B cell (primary cell): ENCODE results near the gene RUVBL1. TPM values are rescaled to one million over a fixed set of nuclear protein-coding genes. Genes with fewer than 3 reads are reported as not detected.

Experiments used
- ATAC-seq: fragments of 200-7000 bp; cut with Tn5 transposase; one replicate; pipeline ENCODE4 v1.10.0; 2021; ENCODE audit warnings: low read depth, mild to moderate bottlenecking, moderate number of reproducible peaks, moderate library complexity
- CTCF ChIA-PET: fragments of 350-600 bp; sonication (Branson Sonifier 250); formaldehyde crosslinking; loops from one replicate; lab custom pipeline; 2021; ENCODE audit warnings: antibody characterized with exemption, inconsistent platforms; lab: Charles Lee
- POLR2A ChIA-PET: fragments of 350-600 bp; sonication (Branson Sonifier 250); formaldehyde crosslinking; loops from one replicate; lab custom pipeline; 2021; ENCODE audit warnings: antibody characterized with exemption; lab: Charles Lee
- DNase-seq: peaks from one replicate; pipeline ENCODE4 v3.0.0; 2013
- H2AFZ ChIP-seq: 2 replicates; pipeline ENCODE4 v1.6.1; 2012; ENCODE audit warnings: mild to moderate bottlenecking, low read depth, low read length; ENCODE audit not compliant: insufficient read depth, poor library complexity, severe bottlenecking
- H3K27ac ChIP-seq, 2 donors: 1 replicate in 1 of 2; 2 replicates in 1 of 2; pipeline ENCODE4 v1.5.1; 2012 to 2013; ENCODE audit warnings: low read length in 2 of 2, mild to moderate bottlenecking in 2 of 2, moderate library complexity in 1 of 2
- H3K27me3 ChIP-seq, 4 experiments: fragments of 200-600 bp in 1 of 4; sonication (generic) in 1 of 4; replicated peaks in 1 of 4; 1 replicate in 2 of 4; 2 replicates in 2 of 4; pipeline versions ENCODE4 v1.6.1 to v1.7.0; 2013 to 2016; ENCODE audit warnings: low read length in 3 of 4, mild to moderate bottlenecking in 2 of 4, mixed read lengths in 1 of 4, moderate library complexity in 1 of 4; ENCODE audit not compliant: insufficient read depth in 4 of 4, control insufficient read depth in 3 of 4; ENCODE audit errors: control extremely low read depth in 1 of 4
- H3K36me3 ChIP-seq, 2 experiments: replicated peaks in 1 of 2; 1 replicate in 1 of 2; 2 replicates in 1 of 2; pipeline versions ENCODE4 v1.6.1 to v1.7.1; 2013; ENCODE audit warnings: low read length in 1 of 2; ENCODE audit not compliant: insufficient read depth in 2 of 2, control insufficient read depth in 1 of 2; ENCODE audit errors: control extremely low read depth in 1 of 2, extremely low read depth in 1 of 2
- H3K4me1 ChIP-seq, 2 donors: fragments of 200-600 bp in 1 of 2; sonication (generic) in 1 of 2; 1 replicate in 1 of 2; 2 replicates in 1 of 2; pipeline versions ENCODE4 v1.5.1 to v1.6.1; 2013 to 2017; ENCODE audit warnings: low read length in 2 of 2; ENCODE audit not compliant: control insufficient read depth in 2 of 2, insufficient read depth in 2 of 2
- H3K4me2 ChIP-seq: replicated peaks from 2 replicates; pipeline ENCODE3; 2012; ENCODE audit warnings: mild to moderate bottlenecking, low read depth, low read length; ENCODE audit not compliant: poor library complexity, severe bottlenecking
- H3K4me3 ChIP-seq, 5 experiments: fragments of 200-600 bp in 1 of 5; sonication (generic) in 1 of 5; 1 replicate in 3 of 5; 2 replicates in 2 of 5; pipeline versions ENCODE4 v1.5.1 to v1.7.0; 2011 to 2016; ENCODE audit warnings: low read length in 4 of 5, mild to moderate bottlenecking in 4 of 5, low read depth in 2 of 5, control low read depth in 1 of 5, moderate library complexity in 1 of 5; ENCODE audit not compliant: insufficient read depth in 1 of 5; ENCODE audit errors: control extremely low read depth in 1 of 5, extremely low read depth in 1 of 5
- H3K79me2 ChIP-seq: fragments of 200-600 bp; sonication (generic); one replicate; pipeline ENCODE4 v1.6.0; 2016; ENCODE audit warnings: low read length; ENCODE audit not compliant: control insufficient read depth, insufficient read depth
- H3K9ac ChIP-seq: fragments of 200-600 bp; sonication (generic); 2 replicates; pipeline ENCODE4 v1.6.1; 2017; ENCODE audit warnings: mild to moderate bottlenecking, low read length, moderate library complexity
- H3K9me3 ChIP-seq, 3 donors: one replicate each; pipeline versions ENCODE4 v1.6.1 to v1.7.1; 2013; ENCODE audit warnings: low read length in 2 of 3; ENCODE audit not compliant: control insufficient read depth in 2 of 3, insufficient read depth in 1 of 3; ENCODE audit errors: control extremely low read depth in 1 of 3
- H4K20me1 ChIP-seq: 2 replicates; pipeline ENCODE4 v1.6.0; 2012; ENCODE audit warnings: mild to moderate bottlenecking, low read length; ENCODE audit not compliant: insufficient read depth, control insufficient read depth, poor library complexity, severe bottlenecking
- H3K27ac Mint-ChIP-seq: one replicate; pipeline ENCODE4 v1.8.0; 2021; ENCODE audit warnings: mixed read lengths
- H3K27me3 Mint-ChIP-seq: one replicate; pipeline ENCODE4 v1.8.0; 2021; ENCODE audit warnings: mixed read lengths
- H3K4me1 Mint-ChIP-seq: one replicate; pipeline ENCODE4 v1.8.0; 2021; ENCODE audit warnings: mixed read lengths
- H3K4me3 Mint-ChIP-seq: one replicate; pipeline ENCODE4 v1.8.0; 2021; ENCODE audit warnings: mixed read lengths
- H3K9me3 Mint-ChIP-seq: one replicate; pipeline ENCODE4 v1.8.0; 2022; ENCODE audit warnings: mixed read lengths; ENCODE audit not compliant: insufficient read depth
- EZH2 ChIP-seq: IDR thresholded peaks from 2 replicates; pipeline ENCODE4 v1.6.1; 2012; ENCODE audit warnings: borderline replicate concordance, low read depth, mild to moderate bottlenecking, moderate library complexity, low read length; ENCODE audit not compliant: insufficient read depth, poor library complexity, severe bottlenecking
- whole genome bisulfite sequencing: methylation state at CpG from one replicate; pipeline ENCODE4 v1.1.5; 2013; ENCODE audit warnings: missing lambda C conversion rate; ENCODE audit not compliant: insufficient coverage; 5-methylcytosine and 5-hydroxymethylcytosine counted together
- intact Hi-C: fragments of 100-400 bp; cut with micrococcal nuclease; formaldehyde crosslinking; loops from one replicate; pipeline ENCODE4 v1.10.0; 2022
- polyA plus RNA-seq: library from polyadenylated mRNA; depleted of rRNA; stranded (reverse); fragments of >200 nt; gene quantifications from 2 replicates; pipeline ENCODE4 v1.2.3, GENCODE V29; 2012
- total RNA-seq, 2 donors: library from RNA; stranded (reverse); fragments of 120-200 nt in 1 of 2; gene quantifications; 1 replicate in 1 of 2; 2 replicates in 1 of 2; pipeline versions ENCODE4 v1.2.3 to v1.2.4, GENCODE V29; 2013 to 2022
- TF ChIP-seq, protein P1 (sequence below): fragments of 200-600 bp; IDR thresholded peaks from one replicate; pipeline ENCODE4 v1.8.0; 2022; ENCODE audit warnings: antibody characterized with exemption, mild to moderate bottlenecking

RUVBL1 gene
- total and polyA plus RNA-seq, 2 donors (not counting 1 experiment from before 2014, with no cell fraction given): 20.4 to 20.5 TPM

DNA sequence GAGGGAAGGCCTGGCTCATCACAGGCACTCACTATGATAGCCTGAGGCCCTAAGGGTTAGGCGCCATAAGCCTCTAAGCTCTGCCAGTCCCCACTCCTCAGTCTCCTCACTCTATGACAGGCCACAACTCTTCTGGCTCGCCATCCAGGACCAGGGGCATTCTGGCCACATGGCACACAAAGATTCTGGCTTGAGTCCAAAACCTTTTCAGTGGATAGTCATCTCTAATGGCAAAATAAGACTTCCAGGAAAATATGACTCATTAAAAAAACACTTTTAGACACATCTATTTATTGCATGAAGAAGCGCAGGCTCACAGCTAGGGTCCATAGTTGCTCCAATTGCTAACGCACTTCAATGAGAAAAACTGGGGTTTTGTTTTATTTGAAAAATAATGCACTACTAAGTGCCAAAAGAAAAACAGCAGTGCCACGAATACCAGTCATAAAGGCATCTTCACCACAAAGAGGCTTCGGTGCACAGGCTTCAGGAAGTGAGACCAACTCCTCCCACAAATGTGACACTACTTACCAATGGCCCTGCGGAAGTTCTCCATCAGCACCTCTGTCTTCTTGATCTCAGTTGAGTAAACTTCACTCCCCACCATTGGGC lies 11.1 kb downstream of the RUVBL1 start:
- Mint-ChIP-seq H3K27me3 (no peaks in the 10 kb centered on the region), H3K4me1 (peaks cover 28% of the 10 kb centered on the region), H3K9me3 (no peaks in the 10 kb centered on the region), H3K27ac (peak overlapping the region; percentile 81), H3K4me3 (peak overlapping the region; percentile 53)
- Histone ChIP-seq H3K4me2 (no peak overlapping the region), H3K27me3 (no peaks in the 10 kb centered on the region), H3K4me3 (no peak overlapping the region), H3K4me1 (peaks cover 16 to 22% of the 10 kb centered on the region in 2 donors), H2AFZ (peak overlapping the region; percentile 18), H3K9me3 (no peaks in the 10 kb centered on the region), H3K36me3 (peaks cover 1 to 38% of the 10 kb centered on the region in 2 experiments), H4K20me1 (no peaks in the 10 kb centered on the region), H3K79me2 (peaks cover 36% of the 10 kb centered on the region), H3K27ac (peak overlapping the region in 1 of 2 donors; percentile 65), H3K9ac (no peak overlapping the region)
- 73% methylated on average over 4 of the region's 7 CpGs for WGBS
- ATAC-seq (peak; percentile 54), DNase-seq (peak; percentile 24)
- TF ChIP-seq, protein P1, sequence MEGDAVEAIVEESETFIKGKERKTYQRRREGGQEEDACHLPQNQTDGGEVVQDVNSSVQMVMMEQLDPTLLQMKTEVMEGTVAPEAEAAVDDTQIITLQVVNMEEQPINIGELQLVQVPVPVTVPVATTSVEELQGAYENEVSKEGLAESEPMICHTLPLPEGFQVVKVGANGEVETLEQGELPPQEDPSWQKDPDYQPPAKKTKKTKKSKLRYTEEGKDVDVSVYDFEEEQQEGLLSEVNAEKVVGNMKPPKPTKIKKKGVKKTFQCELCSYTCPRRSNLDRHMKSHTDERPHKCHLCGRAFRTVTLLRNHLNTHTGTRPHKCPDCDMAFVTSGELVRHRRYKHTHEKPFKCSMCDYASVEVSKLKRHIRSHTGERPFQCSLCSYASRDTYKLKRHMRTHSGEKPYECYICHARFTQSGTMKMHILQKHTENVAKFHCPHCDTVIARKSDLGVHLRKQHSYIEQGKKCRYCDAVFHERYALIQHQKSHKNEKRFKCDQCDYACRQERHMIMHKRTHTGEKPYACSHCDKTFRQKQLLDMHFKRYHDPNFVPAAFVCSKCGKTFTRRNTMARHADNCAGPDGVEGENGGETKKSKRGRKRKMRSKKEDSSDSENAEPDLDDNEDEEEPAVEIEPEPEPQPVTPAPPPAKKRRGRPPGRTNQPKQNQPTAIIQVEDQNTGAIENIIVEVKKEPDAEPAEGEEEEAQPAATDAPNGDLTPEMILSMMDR: no peak
- TF ChIP-seq EZH2: no peak
- ChIA-PET CTCF (interaction anchor here (0.5 to 2.7 kb wide), 4 partner anchors 11 to 1447 kb away, joined by 3 to 9 read pairs (median 4); partner anchors contain the start of gene RUVBL1), POLR2A (no interaction called here)
- intact Hi-C loops: no loop called here

DNA sequence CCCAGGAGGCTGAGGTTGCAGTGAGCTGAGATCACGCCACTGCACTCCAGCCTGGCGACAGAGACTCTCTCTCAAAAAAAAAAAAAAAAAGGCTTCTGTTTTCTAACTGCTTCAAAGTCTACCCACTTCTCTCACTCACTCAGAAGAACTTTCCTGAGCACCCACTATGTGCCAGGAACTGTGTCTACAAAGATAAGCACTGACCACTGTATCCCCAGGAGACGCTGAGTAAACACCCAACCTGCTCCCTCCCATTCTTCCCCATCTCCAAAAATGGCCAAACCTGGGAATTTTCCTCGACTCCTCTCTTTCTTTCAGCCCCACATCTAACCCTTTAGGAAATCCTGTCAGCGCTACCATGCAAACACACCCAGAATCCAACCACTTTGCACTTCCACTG lies 12.5 kb downstream of the RUVBL1 start:
- Mint-ChIP-seq H3K4me3 (no peak overlapping the region), H3K4me1 (peaks cover 28% of the 10 kb centered on the region), H3K9me3 (no peaks in the 10 kb centered on the region), H3K27me3 (no peaks in the 10 kb centered on the region), H3K27ac (no peak overlapping the region)
- Histone ChIP-seq H4K20me1 (no peaks in the 10 kb centered on the region), H3K9me3 (no peaks in the 10 kb centered on the region), H3K27me3 (no peaks in the 10 kb centered on the region), H3K9ac (no peak overlapping the region), H2AFZ (no peak overlapping the region), H3K79me2 (peaks cover 42% of the 10 kb centered on the region), H3K27ac (no peak overlapping the region), H3K4me1 (peaks cover 16 to 22% of the 10 kb centered on the region in 2 donors), H3K4me3 (no peak overlapping the region), H3K4me2 (no peak overlapping the region), H3K36me3 (peaks cover 1 to 44% of the 10 kb centered on the region in 2 experiments)
- intact Hi-C loops: no loop called here
- ChIA-PET POLR2A (no interaction called here), CTCF (interaction anchor here (0.7 to 2.7 kb wide), 2 partner anchors 16 to 72 kb away, joined by 4 to 9 read pairs; no protein-coding TSS in a partner anchor)
- WGBS: 95% methylated on average over 5 of the region's 5 CpGs
- ATAC-seq (no peak), DNase-seq (no peak)
- no peak for TF ChIP-seq EZH2
- TF ChIP-seq, protein P1: no peak
